HEK293 (cell line): ENCODE results near the gene TANC1.

Experiments
- CTCF ChIP-seq: fragments of 450-650 bp; formaldehyde crosslinking; IDR thresholded peaks from 2 replicates; pipeline ENCODE4 v1.5.1; 2016; ENCODE audit warnings: missing biosample characterization, missing genetic modification characterization
- YY1 ChIP-seq: fragments of 450-650 bp; formaldehyde crosslinking; IDR thresholded peaks from 2 replicates; pipeline ENCODE4 v1.5.1; 2018; ENCODE audit warnings: missing biosample characterization, missing genetic modification characterization
- ZBTB17 ChIP-seq: fragments of 450-650 bp; formaldehyde crosslinking; IDR thresholded peaks from 2 replicates; pipeline ENCODE4 v1.5.1; 2016; ENCODE audit warnings: missing biosample characterization, missing genetic modification characterization
- ZEB2 ChIP-seq: fragments of 450-650 bp; formaldehyde crosslinking; IDR thresholded peaks from 2 replicates; pipeline ENCODE4 v1.5.1; 2016; ENCODE audit warnings: missing biosample characterization, missing genetic modification characterization

GRCh38 chr2:158969162-158969714 is 798 bp downstream of the TANC1 start:
- TF ChIP-seq ZBTB17 (tag by site-specific recombination): no peak
- TF ChIP-seq CTCF (tag by site-specific recombination): no peak
- no peak for TF ChIP-seq ZEB2 (tag by site-specific recombination)
- TF ChIP-seq YY1 (tag by site-specific recombination): no peak
